ENCODE measurements around the gene SLC38A10.

SLC38A10 gene

DNA sequence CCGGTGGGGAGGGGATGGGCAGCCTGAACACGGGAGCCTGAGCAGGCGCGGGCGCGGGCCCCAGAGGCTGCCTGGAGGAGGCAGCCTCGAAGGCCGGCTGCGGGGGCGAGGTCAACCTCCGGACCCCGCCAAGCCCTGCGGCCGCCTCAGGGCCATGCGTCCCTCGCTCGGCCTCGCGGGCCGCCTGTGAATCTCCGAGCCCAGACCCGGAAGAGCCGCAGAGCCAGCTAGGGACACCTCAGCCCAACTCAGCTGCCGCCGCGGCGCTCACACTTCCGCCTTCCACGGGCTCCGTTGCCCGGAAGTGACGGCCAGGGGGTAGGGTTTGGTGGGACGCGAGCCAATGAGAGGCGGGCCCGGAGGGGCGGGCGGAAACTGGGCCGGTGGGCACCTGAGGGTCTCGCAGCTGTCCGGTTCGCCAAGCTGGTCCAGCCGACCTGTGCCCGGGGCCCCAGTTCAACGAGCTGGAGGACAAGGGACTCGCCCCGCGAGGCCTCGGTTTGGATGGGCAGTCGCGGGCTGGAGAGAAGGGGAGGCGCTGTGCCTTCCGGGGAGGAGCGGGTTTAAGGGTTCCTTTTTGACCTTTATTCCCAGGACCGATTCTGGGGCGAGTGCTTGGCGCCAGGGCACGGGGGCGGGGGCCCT, at the start of gene SLC38A10:
Gene SLC38A10, minus strand, starts transcription at position 277 of the 645 bp plus-strand sequence. CDS start 386 bp downstream, outside the sequence.
- DNase-seq (ENCODE audit: low spot score): peak; percentile 88

DNA sequence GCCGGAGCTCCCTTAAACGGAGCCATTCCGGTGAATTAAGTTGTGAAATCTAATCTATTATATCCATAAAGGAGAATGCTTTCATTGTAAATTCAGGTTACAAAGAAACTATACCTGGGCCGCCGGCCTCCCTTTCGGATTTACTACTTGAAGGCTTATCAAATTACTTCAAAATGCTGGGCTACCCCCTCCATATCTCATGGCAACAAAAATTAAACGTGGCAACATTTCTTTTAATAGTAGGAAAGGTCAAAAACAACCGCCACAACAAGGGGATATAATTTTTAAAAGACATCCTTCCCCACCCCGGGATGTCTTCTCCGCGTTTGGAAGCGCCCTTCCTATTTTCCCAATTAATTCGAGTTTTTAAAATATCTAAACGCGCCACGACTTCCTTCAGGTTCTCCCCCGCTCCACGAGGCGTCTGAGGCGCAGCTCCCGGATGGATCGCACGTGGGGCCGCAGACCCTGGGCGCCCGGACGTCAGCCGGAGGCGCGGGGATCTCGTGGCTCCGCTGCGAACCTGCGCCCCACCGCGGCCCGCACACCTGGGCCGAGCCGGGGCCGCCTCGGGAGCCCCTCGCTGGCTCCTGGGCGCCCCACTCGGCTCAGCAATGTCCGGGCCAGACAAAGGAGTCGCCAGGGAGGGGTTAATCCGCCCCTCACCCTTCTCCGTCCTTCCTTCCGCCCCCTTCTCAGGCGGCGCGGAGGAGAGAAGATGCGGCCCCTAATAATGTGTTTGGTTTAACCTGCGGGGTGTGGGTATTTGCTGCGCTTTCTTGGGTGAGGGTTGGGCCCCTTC, 47.4 kb upstream of the SLC38A10 start:
- DNase-seq (ENCODE audit: low spot score): no peak

DNA sequence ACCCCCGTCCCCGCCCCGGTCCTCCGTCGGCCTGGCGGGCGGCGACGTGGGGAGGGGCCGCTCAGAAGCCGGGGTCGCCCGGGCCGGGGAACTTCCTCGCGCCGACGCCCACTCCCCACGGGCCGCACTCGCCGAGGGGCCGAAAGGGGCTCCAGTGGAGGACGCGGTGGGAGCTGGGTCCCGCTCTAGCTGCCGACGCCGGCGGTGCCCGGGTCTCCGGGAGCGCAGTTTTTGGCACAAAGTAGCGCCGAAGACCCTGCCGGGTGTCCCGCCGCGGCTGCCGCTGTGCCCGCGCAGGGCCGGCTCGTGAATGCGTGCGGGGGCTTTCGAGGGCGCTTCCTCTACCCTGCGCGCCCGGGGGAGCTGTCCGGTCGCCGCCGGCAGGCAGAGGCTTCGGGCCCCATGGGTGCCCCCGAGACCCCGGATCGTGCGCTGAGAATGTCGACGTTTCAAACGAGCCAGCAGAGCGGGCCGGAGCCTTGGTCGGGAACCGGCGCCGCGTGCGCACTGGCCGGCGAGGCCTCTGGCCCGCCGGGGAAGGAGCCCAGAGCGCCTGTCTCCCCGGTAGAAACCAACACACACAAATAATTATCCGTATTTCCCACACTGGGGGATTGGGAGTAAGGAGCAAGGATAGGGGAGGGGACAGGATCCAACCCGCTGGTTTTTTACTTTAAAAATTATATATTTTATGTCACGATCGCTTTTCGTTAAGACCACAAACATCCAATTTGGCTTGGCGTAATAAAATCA, 46.6 kb upstream of the SLC38A10 start:
- DNase-seq (ENCODE audit: low spot score): no peak

DNA sequence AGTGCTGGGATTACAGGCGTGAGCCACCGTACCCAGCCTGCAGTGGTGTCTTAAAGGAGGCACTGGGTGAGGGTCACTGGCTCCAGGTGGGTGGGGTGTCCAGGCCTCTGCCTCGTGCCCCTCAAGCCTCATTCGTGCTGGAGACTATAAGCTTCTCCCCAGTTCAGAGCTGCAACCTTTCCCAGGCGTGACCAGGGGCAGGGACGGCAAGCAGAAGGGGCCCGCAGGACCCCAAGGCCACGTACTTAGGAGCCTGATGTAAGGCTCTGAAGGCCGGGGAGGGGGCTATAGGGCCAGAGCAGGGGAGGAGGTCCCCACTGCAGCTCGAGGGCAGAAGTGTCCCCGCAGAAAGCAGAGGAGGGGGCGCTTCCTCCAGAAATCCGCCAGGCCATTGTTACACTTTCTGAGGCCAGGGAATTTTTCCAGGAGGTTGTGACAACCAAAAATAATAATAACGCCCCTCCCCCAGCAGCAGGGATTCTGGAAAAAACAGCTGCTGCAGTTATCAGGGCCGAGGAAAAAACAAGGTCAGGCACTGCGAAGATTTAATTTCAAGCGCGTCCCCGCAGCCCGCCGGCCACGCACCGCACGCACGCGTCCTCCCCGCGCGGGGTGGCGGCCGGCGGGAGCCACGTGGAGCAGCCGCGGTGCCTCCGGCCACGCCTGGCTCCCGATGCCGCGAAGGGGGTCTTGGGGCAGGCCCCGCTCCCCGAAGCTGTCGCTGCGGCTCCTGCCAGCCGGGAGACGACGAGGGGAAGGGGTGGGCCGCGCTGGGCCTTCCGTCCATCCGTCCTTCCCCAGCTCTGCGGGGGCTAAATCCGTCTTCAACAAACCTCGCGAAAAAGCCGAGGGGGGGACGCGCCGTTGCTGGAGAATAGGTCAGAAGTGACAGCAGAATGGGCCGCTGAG, 45.8 kb upstream of the SLC38A10 start:
- DNase-seq (ENCODE audit: low spot score): no peak

DNA sequence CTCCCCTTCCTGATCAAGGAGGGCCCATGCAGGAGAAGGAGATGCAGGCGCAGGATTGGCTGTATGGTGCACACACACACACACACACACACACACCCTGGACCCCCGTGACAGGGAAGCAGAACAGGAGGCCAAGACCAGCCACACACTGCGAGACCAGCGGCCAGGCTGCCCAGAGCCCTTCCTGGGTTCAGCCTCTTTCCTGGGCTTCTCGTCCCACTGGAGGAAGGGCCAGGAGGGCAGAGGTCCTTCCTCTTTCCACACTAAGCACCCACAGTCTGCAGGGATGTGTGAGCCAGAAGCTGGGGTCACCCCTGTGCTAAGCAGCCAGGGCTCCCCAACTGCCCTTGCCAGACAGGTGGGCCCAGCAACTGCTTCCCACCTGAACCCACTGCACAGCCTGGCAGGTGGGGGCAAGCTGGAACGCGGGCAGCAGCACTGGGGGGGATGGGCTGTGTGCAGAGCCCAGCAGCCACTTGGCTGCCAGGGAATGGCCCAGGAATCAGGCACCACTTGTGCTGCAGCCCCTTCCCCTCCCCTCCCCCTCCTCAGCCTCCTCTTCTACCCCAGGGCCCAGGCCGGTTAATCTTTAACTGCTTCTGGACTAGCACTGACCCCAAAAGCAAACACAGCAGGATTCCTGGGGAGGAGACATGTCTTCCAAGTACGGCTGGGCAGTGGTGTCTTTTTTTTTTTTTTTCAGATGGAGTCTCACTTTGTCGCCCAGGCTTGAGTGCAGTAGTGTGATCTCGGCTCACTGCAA, 44.6 kb upstream of the SLC38A10 start:
- DNase-seq (ENCODE audit: low spot score): no peak

DNA sequence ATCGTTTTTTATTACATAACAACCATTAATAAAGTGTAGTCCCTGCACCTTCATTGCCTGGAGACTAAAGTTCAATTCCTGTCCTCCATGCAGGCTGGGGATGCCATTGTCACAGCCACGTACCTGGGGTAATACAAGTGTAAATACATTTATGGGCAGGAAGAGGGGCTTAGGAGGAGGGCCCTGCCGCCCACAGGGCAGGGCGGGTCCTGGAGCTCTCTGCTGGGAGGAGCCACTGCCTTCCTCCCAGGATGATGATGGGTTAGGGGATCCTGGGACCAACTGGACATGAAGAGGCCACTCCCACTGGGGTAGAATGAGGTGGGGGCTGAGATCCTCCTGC, 44.1 kb upstream of the SLC38A10 start:
- no peak for DNase-seq (ENCODE audit: low spot score)

DNA sequence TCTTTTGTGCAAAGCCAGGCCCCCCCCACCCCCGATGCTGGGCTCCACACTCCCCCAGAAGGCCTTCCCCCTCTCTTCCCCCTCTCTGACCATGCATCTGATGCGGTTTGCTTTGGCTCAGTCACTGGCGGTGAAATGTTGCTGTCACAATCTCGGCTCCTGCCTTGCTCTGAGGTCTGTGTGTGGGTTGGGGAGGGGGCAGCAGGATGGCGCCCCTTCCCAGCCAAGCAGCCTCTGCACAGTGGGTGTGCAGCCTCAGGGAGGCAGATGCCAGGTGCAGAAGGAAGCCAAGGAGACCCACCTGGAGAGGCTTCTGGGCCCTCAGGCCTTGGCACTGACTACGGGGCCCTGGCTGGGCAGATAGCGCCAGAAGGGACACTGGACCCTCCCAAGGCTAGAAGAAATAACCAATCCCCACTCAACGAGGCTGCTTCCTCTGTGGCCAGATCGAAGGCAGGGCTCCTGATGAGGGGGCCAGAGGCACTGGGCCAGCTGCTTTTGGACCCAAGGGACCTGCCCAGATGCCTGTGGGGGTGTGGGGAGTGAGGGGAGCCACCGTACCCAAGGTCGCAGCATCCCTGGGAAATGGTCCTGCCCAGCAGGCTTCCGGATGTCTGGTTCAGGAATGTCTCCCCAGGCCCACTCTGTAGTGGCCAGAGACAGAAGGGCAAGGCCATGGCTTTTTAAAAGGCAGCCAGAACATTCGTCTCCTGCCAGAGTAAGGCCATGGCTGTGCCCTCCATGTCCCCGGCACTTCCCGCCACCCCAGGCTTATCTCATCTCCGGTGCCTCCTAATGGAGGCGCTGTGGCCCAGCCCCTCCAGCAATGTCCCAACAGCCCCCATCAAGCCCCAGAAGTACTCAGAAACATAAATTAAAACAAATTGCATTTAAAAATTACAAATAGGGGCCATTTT, 43.4 kb upstream of the SLC38A10 start:
- no peak for DNase-seq (ENCODE audit: low spot score)

DNA sequence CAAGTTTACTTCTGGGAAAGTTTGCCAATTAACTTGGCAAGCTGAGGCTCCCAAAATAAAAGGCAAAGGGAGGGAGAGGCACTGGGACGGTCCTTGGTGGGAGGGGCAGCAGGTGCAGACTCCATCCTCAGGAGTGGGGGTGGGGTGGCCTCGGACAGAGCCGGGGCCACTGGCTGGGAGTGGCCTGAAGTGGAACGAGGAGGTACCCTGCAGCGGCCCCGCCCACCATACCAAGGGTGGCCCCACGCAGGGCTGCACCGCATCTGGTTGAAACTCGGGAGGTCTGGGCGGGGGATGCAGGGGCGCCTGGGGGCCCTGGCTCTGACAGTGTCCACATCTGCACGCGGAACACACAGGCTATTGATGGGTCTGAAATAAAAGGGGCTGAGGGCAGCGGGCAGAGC, 42.4 kb upstream of the SLC38A10 start:
- no peak for DNase-seq (ENCODE audit: low spot score)

DNA sequence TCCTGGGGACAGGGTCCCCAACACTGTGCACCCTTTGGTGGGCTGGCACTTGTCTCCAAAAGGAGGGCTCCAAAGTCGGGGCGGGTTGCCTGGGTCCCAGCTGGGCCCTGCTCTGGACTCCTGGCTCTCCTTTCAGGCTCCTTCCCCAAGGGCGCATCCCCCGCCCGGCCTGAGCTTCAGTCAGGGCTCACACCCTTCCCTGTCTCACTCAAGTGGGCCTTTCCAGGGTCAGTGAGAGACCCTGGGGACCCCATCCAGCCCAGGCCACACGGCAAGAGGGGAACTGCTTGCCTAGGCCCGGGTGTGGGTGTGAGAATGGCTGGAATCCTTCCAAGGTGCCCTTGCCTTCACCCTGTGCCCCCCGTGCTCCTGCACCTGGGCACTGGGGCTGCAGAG, 41.8 kb upstream of the SLC38A10 start:
- no peak for DNase-seq (ENCODE audit: low spot score)

DNA sequence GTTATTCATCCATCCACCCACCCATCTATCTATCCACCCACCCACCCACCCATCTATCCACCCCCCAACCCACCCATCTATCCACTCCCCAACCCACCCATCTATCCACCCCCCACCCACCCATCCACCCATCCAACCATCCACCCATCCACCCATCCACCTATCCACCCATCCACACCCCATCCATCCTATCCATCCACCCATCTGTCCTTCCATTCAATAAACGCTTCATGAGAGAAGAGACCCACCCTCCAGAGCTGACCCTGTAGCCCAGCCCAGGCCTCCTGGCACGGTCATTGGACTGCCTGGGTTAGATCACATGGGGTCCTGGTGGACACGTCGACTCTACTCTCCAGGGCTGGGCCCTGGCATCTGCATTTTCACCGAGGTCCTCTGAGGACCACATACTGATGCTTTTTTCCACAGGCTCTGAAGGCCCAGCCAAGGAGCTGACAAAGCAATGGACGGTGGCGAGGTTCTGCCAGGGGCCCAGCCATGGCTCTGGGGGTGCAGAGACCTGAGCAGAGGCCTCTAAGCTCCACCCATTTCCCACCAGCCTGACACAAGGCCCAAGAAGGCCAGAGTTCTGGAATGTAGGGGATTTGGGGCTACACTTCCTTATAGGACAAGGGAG, 41.3 kb upstream of the SLC38A10 start:
- no peak for DNase-seq (ENCODE audit: low spot score)

DNA sequence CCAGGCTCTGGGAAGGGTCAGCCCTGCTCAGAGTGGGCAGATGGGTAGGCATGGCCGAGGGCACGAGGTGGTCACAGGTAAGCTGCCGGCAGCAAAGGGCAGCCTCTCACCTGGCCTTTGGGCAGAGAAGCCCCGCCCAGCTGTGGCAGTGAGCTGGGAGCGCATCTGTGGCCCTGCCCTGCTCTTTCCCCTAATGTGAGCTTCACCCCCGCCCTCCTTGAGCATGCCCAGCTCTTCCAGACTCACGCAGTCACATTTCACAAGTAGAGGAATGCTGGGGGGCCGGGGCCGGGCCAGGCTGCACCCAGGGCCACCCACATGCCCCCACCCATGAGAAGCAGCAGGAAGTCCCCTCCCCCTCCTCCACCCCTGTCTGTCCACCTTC, 40.7 kb upstream of the SLC38A10 start:
- no peak for DNase-seq (ENCODE audit: low spot score)

DNA sequence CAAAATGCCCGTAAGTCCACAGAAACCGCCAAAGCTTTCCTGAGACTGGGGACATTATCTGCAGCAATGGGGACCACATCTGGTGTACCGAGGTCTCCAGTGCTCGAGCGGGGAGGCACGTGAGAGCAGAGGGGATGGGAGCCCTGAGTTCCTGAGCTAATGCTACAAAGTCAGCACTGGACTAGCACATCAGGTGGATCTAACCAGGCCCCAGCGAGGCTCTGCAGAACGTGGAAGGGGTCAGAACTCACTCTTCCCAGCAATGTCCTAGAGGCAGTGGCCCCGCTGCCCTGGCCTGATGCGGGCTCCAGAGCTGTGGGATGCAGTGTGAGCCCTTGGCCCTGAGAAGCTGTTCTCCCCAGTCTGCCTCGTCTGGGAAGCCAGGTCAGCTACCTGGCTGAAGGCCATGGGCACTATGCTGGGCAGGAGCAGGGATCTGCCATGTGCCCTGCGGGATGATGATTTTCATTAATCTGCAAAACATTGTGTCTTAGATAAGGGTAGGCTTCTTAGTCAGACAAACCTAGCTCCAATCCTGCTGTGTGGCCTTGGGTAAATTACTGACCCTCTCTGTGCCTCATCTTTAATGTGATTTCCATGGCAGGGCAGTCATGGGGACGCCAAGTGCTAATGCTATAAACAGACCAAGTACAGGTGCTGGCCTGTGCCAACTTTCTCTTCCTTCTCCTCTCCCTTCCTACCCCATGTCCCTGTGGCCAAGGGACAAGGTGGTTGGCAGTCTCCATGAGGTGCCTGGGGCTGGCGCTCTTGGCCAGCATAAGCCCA, 40.1 kb upstream of the SLC38A10 start:
- no peak for DNase-seq (ENCODE audit: low spot score)

DNA sequence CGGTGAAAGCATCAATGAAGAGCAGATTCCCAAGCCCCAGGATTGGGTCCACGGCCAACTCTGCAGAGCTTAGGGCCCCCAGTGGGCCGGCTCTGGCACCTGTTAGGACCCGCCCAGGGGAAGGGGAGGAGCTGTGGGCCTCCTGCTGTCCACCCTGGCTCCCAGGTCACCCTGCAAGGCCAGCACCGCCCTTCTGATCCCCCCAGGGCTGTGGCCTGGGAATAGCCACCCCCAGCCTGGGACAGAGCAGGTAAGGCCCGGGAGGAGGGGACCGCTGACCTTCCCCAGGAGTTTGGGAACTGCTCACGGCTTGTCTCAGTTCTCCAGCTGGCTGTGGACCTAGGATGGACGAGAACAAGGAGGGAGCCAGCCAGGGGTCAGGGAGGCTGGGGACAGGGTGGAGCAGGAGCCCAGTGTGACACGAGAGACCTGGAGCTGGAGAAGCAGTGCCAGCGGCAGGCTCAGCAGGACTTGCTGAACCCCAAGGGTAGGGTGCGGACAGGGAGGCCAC, 39.3 kb upstream of the SLC38A10 start:
- DNase-seq (ENCODE audit: low spot score): no peak

DNA sequence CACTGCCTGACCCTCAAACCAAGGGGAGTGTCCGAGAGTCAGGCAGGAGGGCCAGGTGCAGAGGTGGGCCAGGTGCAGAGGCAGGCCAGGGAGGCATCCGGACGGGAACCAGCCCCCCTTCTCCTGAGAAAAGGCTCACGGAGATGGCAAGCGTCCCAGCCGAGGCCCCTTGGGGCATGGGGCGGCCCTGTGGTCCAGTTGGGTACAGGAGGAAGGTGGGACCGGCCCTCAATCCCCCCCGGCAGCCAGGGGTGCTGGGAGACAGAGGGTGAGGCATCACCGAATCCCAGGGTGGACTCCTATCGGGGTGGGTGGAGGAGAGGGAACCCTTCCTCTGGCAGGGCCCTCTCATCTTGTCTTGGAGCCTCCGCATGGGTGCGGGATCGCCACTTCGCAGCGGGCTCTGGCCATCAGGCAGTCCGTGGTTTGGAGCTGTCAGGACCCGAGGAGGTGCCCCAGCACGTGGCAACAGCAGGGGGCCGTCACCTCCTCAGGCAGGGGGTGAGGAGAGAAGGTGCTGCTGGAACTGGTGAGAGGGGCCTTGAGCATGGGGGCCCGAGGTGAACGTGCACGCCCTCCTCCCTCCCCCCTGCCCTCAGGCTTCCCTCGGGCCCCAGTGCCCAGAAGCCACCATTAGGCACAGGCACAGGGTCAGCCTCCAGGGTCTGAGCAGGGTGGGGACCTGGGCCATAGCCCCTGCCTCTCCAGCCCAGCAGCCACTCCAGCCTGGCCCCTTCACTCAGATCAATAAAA, 38.7 kb upstream of the SLC38A10 start:
- DNase-seq (ENCODE audit: low spot score): no peak

DNA sequence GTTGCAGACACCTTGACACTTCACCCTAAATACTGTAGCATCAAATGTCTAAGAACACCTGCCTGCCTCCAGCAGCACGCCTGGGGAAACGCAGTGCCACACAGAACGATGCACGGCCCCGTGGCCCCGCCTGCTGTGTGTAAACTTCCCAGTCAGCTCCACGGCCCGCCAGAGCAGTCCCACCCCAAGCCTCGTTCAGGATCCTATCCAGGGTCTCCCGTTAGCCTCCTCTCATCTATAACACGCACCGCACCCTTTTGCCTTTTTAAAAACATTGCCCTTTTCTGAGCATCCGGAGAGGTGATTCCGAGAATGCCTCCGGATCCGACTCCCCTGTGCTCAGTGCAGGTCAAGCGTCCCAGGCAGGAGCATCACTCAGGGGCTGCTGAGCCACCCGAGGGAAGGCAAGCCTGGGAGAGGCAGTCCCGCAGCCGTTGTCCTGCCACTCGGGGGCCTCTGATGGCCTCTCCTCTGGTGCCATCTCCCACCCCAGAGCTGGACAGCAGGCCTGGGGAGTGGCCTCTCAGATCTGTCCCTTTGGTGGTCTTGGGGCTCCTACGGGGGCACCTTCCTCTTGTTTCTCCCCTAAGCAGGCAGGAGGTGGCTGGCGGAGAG, 37.9 kb upstream of the SLC38A10 start:
- no peak for DNase-seq (ENCODE audit: low spot score)

DNA sequence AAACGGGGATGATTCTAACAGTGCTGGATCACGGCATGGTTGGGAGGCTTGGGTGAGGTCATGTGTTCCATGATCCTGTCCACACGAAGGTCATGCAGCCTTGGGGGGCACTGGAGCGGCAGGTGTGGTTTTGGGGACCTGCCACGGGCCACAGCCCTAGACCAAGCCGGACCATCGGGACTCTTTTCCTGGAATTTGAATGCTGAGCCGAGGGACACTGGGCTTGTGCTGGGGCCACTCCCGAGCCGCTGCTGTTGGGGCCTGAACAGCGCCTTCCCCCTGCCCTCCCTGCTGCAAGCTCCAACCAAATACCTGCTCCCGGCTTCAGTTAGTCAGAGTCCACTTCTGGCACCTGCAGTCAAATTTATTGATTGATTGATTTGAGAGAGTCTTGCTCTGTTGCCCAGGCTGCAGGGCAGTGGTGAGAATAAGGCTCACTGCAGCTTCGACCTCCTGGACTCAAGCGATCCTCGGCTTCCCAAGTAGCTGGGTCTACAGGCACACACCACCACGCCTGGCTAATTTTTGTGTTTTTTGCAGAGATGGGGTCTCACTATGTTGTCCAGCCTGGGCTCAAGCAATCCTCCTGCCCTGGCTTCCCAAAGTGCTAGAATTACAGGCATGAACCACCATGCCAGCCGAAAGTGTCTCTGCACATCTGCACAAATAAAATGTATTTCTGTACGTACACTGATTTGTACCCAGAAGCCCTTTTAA, 37.2 kb upstream of the SLC38A10 start:
- no peak for DNase-seq (ENCODE audit: low spot score)

DNA sequence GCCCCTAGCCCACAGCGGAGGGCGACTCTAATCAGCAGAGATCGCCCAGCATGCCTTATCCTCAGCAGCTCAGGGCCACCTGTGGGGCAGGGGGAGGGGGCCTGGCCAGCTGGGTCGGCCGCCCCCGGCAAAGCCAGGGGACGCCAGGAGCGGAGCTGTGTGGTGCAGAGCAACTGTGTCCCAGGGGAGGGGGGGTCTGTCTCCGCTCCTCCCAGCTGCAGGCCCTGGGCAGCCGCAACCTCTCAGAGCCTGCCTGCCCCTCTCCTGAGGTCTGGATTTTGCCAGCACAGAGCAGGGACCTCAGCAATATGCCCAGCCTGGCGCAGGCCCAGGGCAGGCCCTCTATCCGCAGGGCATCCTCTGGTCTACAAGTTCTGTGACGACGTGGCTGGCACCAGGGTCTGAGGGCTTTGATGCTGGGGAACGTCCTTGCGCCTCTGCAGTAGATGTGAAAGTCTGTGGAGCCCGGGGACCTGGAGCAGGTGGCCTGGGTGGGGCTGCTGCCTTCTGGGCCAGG, 36.5 kb upstream of the SLC38A10 start:
- DNase-seq (ENCODE audit: low spot score): no peak
